ENCODE results near the gene BRPF1. TPM values are rescaled to one million over a fixed set of nuclear protein-coding genes. Genes with fewer than 3 reads are reported as not detected.

BRPF1 gene, protein sequence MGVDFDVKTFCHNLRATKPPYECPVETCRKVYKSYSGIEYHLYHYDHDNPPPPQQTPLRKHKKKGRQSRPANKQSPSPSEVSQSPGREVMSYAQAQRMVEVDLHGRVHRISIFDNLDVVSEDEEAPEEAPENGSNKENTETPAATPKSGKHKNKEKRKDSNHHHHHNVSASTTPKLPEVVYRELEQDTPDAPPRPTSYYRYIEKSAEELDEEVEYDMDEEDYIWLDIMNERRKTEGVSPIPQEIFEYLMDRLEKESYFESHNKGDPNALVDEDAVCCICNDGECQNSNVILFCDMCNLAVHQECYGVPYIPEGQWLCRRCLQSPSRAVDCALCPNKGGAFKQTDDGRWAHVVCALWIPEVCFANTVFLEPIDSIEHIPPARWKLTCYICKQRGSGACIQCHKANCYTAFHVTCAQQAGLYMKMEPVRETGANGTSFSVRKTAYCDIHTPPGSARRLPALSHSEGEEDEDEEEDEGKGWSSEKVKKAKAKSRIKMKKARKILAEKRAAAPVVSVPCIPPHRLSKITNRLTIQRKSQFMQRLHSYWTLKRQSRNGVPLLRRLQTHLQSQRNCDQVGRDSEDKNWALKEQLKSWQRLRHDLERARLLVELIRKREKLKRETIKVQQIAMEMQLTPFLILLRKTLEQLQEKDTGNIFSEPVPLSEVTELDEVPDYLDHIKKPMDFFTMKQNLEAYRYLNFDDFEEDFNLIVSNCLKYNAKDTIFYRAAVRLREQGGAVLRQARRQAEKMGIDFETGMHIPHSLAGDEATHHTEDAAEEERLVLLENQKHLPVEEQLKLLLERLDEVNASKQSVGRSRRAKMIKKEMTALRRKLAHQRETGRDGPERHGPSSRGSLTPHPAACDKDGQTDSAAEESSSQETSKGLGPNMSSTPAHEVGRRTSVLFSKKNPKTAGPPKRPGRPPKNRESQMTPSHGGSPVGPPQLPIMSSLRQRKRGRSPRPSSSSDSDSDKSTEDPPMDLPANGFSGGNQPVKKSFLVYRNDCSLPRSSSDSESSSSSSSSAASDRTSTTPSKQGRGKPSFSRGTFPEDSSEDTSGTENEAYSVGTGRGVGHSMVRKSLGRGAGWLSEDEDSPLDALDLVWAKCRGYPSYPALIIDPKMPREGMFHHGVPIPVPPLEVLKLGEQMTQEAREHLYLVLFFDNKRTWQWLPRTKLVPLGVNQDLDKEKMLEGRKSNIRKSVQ (N-terminal part only)
- 19.8 and 20.4 TPM in 2 replicates for total RNA-seq (2022)
- percentile 69 among the genes with signal in this experiment for Bru-seq, nascent RNA
- percentile 67 among the genes with signal in this experiment for BruChase-seq, experiment 1, labeled RNA remaining after a 6-hour chase
- BruChase-seq, experiment 2, labeled RNA remaining after a 2-hour chase: percentile 74 among the genes with signal in this experiment
- long read RNA-seq, partial matches to known transcripts: 1 of 1 reads
- long read RNA-seq, other reads (novel, unspliced or antisense): 0 of 1 reads

GRCh38 chr3:9731206-9732079 lies at the start of gene BRPF1:
TSS of gene BRPF1 (plus strand) at chr3:9731735. CDS start at chr3:9734141, 2,406 bp downstream.
- Mint-ChIP-seq H3K36me3 (ENCODE audit: insufficient read depth, unreplicated experiment) (peaks cover 52% of the 10 kb centered on the region), H3K9me3 (ENCODE audit: low read depth, unreplicated experiment) (no peaks in the 10 kb centered on the region), H3K27me3 (ENCODE audit: unreplicated experiment) (peaks cover 29% of the 10 kb centered on the region), H3K4me3 (ENCODE audit: low read depth, unreplicated experiment) (peak within 1 kb of the TSS; percentile 87), H3K4me1 (ENCODE audit: low read depth, unreplicated experiment) (peaks cover 27% of the 10 kb centered on the region), H3K27ac (ENCODE audit: unreplicated experiment) (peak within 1 kb of the TSS; percentile 83)
- intact Hi-C loops (cut with micrococcal nuclease; ENCODE audit: unreplicated experiment): no loop called here
- BruUV-seq (replicated peaks): no TSS peak
- DNase-seq: peak; percentile 98
- TF ChIP-seq, protein P1, sequence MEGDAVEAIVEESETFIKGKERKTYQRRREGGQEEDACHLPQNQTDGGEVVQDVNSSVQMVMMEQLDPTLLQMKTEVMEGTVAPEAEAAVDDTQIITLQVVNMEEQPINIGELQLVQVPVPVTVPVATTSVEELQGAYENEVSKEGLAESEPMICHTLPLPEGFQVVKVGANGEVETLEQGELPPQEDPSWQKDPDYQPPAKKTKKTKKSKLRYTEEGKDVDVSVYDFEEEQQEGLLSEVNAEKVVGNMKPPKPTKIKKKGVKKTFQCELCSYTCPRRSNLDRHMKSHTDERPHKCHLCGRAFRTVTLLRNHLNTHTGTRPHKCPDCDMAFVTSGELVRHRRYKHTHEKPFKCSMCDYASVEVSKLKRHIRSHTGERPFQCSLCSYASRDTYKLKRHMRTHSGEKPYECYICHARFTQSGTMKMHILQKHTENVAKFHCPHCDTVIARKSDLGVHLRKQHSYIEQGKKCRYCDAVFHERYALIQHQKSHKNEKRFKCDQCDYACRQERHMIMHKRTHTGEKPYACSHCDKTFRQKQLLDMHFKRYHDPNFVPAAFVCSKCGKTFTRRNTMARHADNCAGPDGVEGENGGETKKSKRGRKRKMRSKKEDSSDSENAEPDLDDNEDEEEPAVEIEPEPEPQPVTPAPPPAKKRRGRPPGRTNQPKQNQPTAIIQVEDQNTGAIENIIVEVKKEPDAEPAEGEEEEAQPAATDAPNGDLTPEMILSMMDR (IDR thresholded peaks at IDR 0.05; ENCODE audit: unreplicated experiment): no peak
- CTCF ChIA-PET: interaction anchor here (1.0 to 1.5 kb wide), 2 partner anchors 16 to 18 kb away, joined by 3 to 4 read pairs; partner anchors contain the start of gene OGG1

DNA sequence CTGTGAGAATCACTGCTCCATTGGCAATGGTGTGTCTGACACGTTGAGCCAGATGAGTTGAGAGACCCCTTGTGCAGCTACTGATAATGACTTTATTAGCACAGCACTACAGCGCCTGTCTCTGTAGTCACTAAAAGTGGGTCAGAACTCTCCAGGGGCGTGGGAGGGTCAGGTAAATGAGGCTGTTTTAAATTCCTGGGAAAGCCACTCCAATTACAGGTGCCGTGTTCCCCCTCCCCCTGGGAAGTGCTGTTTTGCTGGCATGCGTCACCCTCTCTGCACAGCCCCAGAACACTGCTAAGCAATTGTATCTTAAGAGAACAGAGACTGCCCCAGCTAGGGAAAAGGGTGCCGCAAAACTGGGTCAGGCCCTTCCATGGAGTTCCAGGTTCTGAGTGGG lies 49.4 kb upstream of the BRPF1 start:
- Mint-ChIP-seq H3K27ac (ENCODE audit: unreplicated experiment) (no peak overlapping the region), H3K4me3 (ENCODE audit: low read depth, unreplicated experiment) (no peak overlapping the region), H3K9me3 (ENCODE audit: low read depth, unreplicated experiment) (no peaks in the 10 kb centered on the region), H3K36me3 (ENCODE audit: insufficient read depth, unreplicated experiment) (peaks cover 28% of the 10 kb centered on the region), H3K27me3 (ENCODE audit: unreplicated experiment) (no peaks in the 10 kb centered on the region), H3K4me1 (ENCODE audit: low read depth, unreplicated experiment) (peaks cover 6% of the 10 kb centered on the region)
- no peak for DNase-seq
- no TSS peak for BruUV-seq (replicated peaks)
- CTCF ChIA-PET: no interaction called here
- intact Hi-C loops (cut with micrococcal nuclease; ENCODE audit: unreplicated experiment): no loop called here
- TF ChIP-seq, protein P1 (IDR thresholded peaks at IDR 0.05; ENCODE audit: unreplicated experiment): no peak

DNA sequence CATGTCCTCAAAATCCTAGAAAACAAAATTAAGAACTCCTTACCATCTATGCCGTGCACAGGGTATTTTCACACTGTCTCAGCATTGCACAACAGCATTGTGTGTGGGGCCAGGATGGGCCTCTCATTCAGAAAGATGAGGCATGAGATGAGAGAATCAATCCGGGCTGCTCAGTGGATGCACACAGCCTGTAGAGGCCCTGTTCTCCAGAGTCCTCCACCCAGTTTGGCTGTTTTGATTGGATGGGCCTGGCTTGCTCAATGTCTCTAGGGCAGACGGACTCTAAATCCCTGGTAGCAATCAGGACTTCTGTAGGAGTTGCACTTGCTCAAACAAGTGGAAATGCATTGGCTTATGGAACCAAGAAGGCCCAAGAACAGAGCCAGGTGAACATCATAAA lies 48.1 kb upstream of the BRPF1 start:
- no TSS peak for BruUV-seq (replicated peaks)
- no peak overlapping the region for H3K4me3 Mint-ChIP-seq (ENCODE audit: low read depth, unreplicated experiment)
- DNase-seq: no peak
- peaks cover 5% of the 10 kb centered on the region for H3K4me1 Mint-ChIP-seq (ENCODE audit: low read depth, unreplicated experiment)
- H3K27ac Mint-ChIP-seq (ENCODE audit: unreplicated experiment): no peak overlapping the region
- TF ChIP-seq, protein P1 (IDR thresholded peaks at IDR 0.05; ENCODE audit: unreplicated experiment): no peak
- H3K27me3 Mint-ChIP-seq (ENCODE audit: unreplicated experiment): no peaks in the 10 kb centered on the region
- H3K9me3 Mint-ChIP-seq (ENCODE audit: low read depth, unreplicated experiment): no peaks in the 10 kb centered on the region
- intact Hi-C loops (cut with micrococcal nuclease; ENCODE audit: unreplicated experiment): no loop called here
- CTCF ChIA-PET: no interaction called here
- H3K36me3 Mint-ChIP-seq (ENCODE audit: insufficient read depth, unreplicated experiment): peaks cover 28% of the 10 kb centered on the region

All from Calu3 (cell line).